NCI-H2227 (cell line): ENCODE results near the gene IQSEC2.
A peak's percentile ranks its signal among the peaks of the same experiment; 100 is the strongest.

Source experiments
- DNase-seq: peaks from one replicate; lab custom pipeline; 2025; ENCODE audit not compliant: unreplicated experiment; lab: John Stamatoyannopoulos, UW

IQSEC2 gene

DNA sequence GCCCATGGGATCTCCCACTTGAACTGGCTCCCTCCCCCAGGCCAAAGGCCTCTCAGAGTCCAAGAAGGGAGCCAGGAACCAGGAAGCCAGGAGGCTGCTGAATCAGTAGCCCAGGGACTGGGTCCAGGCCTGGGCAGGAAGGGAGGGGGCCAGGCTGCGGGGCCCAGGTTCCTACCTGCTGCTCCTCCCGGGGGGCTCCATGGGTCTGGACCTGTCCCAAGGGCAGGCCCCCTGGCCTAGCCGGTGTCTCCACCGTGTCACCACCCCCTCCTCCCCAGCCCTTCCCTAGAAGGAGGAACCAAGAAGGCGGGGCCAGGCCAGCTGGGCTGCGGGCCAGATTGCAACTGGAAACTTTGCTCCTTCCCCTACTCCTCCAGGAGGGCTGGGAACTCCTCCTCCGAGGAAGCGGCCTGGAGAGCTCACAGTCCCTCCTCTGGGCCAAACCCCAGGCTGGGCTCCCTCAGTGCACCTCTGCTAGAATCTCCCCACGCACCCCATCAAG, at the start of gene IQSEC2:
Gene IQSEC2 (minus strand): TSS at position 264 of the 502 bp plus-strand sequence.
- peak; percentile 36 for DNase-seq

- DNase-seq, result no peak
Observed at GRCh38 chrX:53330331-53330730, 48.9 kb upstream of the IQSEC2 start.

GRCh38 chrX:53324803-53325202, 43.4 kb upstream of the IQSEC2 start:
- no peak for DNase-seq

GRCh38 chrX:53324085-53324484, 42.7 kb upstream of the IQSEC2 start:
- no peak for DNase-seq

GRCh38 chrX:53323196-53323595, 41.8 kb upstream of the IQSEC2 start:
- no peak for DNase-seq

- no peak for DNase-seq
Observed at GRCh38 chrX:53321943-53322497, 40.6 kb upstream of the IQSEC2 start.

GRCh38 chrX:53321230-53321942, 40.0 kb upstream of the IQSEC2 start:
- peak; percentile 48 for DNase-seq

GRCh38 chrX:53320543-53321229, 39.3 kb upstream of the IQSEC2 start:
- peak; percentile 48 for DNase-seq

DNA sequence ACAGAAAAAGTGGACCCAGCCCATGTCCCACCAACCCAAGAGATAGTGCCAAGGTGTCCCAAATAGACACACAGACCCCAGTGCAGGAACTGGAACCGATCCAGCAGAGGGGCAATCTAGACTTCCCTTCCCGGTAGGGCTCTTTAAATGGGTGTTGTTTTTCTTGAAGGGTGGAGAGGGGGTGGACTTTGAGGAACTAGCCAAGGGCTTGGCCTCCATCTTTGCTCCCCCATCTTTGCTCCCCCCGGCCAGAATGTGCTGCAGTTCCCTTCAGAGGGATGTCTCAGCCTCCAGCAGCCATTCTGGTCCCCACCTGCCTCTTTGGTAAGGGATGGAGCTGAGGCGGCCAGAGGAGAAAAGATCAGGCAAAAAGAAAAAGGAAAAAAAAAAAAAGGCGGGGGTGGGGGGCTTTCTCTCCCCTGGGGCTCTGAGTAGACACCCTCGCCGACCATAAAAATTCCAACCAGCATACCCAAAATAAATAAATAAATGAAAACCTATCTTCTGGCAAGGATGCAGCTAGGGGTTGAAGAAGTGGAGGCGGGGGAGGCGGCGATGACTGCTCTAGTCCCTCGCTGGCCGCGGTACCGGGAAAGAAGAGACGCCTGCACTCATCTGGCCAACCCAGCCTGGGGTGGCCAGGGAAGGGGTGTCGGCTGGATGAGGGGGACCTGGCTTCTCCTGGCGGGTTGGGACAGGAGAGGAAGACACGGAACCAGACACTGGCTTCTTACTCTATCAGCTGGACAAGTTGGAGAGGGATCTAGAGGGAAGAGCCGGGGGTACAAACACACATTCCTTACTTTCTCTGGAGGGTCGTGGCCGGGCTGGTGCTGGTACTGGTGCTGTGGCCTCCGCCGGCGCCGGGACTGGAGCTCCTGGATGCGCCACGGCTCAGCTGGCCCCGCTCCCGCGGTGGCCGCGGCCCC, 38.5 kb upstream of the IQSEC2 start:
- peak; percentile 17 for DNase-seq

GRCh38 chrX:53318766-53319353, 37.5 kb upstream of the IQSEC2 start:
- DNase-seq, result no peak

- DNase-seq, result peak; percentile 83
Observed at GRCh38 chrX:53317365-53318069, 36.1 kb upstream of the IQSEC2 start.

- DNase-seq, result no peak
Observed at GRCh38 chrX:53316860-53317237, 35.5 kb upstream of the IQSEC2 start.

DNA sequence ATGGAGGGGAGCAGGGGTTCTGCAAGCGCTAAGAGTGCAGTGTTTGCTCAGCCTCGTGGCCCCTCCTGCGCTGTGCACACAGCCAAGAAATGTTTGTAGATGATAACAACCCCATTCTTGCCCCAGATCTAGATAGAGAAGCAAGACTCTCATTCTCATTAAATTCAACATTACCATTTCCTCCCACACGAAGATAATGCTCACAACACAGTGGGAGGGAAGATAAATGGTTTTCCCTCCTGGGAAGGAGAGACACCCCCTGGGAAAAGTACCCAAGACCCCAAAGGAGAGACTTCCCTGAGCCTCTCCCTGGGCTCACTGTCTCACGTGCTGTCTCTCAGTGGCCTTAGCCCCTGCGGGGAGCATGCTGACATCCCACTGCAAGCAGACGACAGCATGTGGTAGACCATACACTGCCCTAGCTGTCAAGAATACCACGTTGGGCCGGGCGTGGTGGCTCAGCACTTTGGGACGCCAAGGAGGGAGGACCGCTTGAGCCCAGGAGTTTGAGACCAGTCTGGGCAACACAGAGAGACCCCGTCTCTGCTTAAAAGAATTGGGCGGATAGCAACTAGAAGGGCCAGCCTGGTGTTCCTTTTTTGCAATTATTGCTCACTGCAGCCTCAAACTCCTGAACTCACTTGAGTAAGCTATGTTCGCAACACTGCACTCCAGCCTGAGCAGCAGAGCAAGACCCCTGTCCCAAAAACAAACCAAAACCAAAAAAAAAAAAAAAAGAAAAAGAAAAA, 34.9 kb upstream of the IQSEC2 start:
- DNase-seq, result no peak

DNA sequence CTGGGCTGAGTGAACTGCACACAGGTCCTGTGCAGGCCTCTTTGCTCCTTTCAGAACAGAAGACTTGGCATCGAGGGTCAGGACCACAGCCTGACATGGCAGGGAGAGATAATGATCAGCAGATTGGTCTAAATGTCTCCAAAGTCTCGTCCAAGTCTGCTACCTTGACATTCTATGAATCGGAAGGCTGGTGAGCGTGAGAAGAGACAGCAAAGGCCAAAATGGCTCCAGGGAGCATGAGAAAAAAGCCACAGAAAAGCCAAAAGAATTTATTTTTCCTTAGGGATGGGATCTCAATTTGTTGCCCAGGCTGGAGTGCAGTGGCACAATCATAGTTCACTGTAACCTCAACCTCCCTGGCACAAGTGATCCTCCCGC, 32.3 kb upstream of the IQSEC2 start:
- DNase-seq, result no peak

- peak; percentile 74 for DNase-seq
Observed at GRCh38 chrX:53312946-53313727, 31.8 kb upstream of the IQSEC2 start.

- no peak for DNase-seq
Observed at GRCh38 chrX:53309837-53310236, 28.5 kb upstream of the IQSEC2 start.

- no peak for DNase-seq
Observed at GRCh38 chrX:53308836-53309235, 27.5 kb upstream of the IQSEC2 start.
